Colonic mucosa (tissue), 4 donors: ENCODE data around the gene SYT8. TPM values are rescaled to one million over a fixed set of nuclear protein-coding genes. Genes with fewer than 3 reads are reported as not detected.
A peak's percentile ranks its signal among the peaks of the same experiment; 100 is the strongest.

Source experiments
- DNase-seq: peaks from one replicate; pipeline ENCODE4 v3.0.0-alpha.2; 2020
- H3K27ac ChIP-seq: fragments of 200-600 bp; one replicate; pipeline ENCODE4 v1.8.0; 2021
- H3K27me3 ChIP-seq: fragments of 200-600 bp; one replicate; pipeline ENCODE4 v1.8.0; 2021
- H3K36me3 ChIP-seq: fragments of 200-600 bp; one replicate; pipeline ENCODE4 v1.8.0; 2021
- H3K4me1 ChIP-seq: fragments of 200-600 bp; one replicate; pipeline ENCODE4 v1.8.0; 2021; ENCODE audit warnings: mild to moderate bottlenecking
- H3K4me3 ChIP-seq: fragments of 200-600 bp; one replicate; pipeline ENCODE4 v1.8.0; 2021
- H3K9ac ChIP-seq, 2 donors: one replicate each; pipeline ENCODE4 v1.7.0; 2013; ENCODE audit warnings: control low read depth in 2 of 2, low read depth in 2 of 2, low read length in 2 of 2
- H3K9me3 ChIP-seq: fragments of 200-600 bp; one replicate; pipeline ENCODE4 v1.8.0; 2021
- intact Hi-C: fragments of 100-400 bp; cut with DNase I; formaldehyde crosslinking; loops from one replicate; pipeline ENCODE4 v1.14.1; 2022
- total RNA-seq, 2 donors: library from RNA; stranded (reverse); fragmentation: NEBNext Ultra II Directional in 1 of 2; extraction: Animal tissue kit (Norgen Biotek cat#: 25700) in 1 of 2; gene quantifications; one replicate each; pipeline ENCODE4 v1.2.1, GENCODE V29; 2021
- TF ChIP-seq, protein P1 (sequence below): fragments of 200-600 bp; IDR thresholded peaks from one replicate; pipeline ENCODE4 v1.8.0; 2022; ENCODE audit warnings: antibody characterized with exemption, mild to moderate bottlenecking
- donor health status: healthy.
- donor health status: DM: no; HTN: no; CAD: no.
- donor health status: DM: no; HTN: no; CAD: no.

Gene SYT8
- total RNA-seq, 2 donors from 2014 or later, result 1.7 to 3.5 TPM

DNA sequence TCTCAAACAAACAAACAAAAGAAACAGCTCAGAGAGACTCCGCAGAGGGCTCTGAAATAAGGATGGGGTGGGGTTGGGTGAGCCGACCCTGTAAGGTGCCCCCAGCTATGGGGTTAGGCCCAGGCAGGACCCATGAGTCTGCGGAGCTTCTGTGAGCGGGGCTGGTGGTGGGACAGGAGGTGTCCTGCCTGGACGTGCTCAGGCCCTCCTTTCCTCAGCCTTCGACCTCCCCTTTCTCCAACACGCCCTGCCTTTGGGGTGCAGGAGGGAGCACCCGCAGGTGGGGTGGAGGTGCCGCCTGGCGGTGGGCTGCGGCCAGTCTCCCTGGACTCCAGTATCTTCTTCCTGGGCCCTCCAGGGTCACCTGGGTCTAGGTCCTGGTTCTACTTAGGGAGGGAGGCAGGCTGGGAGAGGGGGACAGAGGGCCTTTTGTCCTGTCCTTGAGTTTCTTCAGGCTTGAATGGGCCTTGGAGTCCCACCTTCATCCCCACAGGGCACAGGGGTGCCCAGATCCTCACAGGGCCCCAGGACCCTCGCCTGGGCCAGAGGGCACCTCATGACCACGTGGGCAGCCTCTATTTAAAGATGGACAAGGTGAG lies 44.7 kb downstream of the SYT8 start:
- TF ChIP-seq, protein P1, sequence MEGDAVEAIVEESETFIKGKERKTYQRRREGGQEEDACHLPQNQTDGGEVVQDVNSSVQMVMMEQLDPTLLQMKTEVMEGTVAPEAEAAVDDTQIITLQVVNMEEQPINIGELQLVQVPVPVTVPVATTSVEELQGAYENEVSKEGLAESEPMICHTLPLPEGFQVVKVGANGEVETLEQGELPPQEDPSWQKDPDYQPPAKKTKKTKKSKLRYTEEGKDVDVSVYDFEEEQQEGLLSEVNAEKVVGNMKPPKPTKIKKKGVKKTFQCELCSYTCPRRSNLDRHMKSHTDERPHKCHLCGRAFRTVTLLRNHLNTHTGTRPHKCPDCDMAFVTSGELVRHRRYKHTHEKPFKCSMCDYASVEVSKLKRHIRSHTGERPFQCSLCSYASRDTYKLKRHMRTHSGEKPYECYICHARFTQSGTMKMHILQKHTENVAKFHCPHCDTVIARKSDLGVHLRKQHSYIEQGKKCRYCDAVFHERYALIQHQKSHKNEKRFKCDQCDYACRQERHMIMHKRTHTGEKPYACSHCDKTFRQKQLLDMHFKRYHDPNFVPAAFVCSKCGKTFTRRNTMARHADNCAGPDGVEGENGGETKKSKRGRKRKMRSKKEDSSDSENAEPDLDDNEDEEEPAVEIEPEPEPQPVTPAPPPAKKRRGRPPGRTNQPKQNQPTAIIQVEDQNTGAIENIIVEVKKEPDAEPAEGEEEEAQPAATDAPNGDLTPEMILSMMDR, result no peak
- Histone ChIP-seq H3K36me3 (no peaks in the 10 kb centered on the region), H3K9ac (peak overlapping the region in 1 of 2 donors; percentile 19), H3K4me1 (no peaks in the 10 kb centered on the region), H3K4me3 (no peak overlapping the region), H3K27me3 (no peaks in the 10 kb centered on the region), H3K9me3 (no peaks in the 10 kb centered on the region), H3K27ac (peak overlapping the region; percentile 67)
- no peak for DNase-seq
- intact Hi-C loops, result no loop called here

DNA sequence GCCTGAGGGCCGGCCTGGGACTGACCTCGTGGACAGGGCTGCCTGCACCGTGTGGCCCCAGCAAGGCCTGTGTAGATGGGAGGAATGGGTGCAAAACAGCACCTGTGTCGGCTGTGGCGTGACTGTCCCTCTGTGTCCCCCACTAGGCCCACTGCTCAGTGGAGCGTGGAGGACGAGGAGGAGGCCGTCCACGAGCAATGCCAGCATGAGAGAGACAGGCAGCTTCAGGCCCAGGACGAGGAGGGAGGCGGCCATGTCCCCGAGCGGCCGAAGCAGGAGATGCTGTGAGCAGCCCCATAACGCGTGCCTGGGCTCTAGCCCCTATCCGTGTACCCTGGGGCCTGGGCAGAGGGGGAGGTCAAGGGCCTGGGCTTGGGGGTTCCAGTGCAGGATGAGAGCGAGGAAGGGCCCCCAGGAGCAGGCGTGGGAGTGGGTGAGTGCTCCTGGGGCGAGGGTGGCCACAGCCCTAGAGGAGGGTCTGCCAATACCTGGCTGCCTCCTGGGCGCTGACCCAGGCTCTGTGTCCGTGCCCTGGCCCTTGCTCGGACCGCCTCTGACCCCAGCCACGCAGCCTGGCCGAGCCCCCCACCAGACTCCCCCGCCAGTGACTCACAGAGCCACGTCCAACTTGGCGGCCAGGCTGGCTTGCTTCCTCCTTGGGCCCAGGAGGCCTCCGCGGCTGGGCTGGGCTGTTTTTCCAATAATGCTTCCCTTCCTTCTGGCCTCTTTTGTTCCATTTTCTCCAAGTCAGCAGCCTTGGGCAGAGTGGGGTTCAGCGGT lies 45.3 kb downstream of the SYT8 start:
- Histone ChIP-seq H3K4me1 (no peaks in the 10 kb centered on the region), H3K36me3 (no peaks in the 10 kb centered on the region), H3K9ac (peak overlapping the region; percentile 19 to 60), H3K27ac (peak overlapping the region; percentile 67), H3K9me3 (no peaks in the 10 kb centered on the region), H3K27me3 (no peaks in the 10 kb centered on the region), H3K4me3 (no peak overlapping the region)
- intact Hi-C loops, result loop anchor here (5.0 kb wide), 1 partner anchor 272 kb away; no protein-coding TSS in a partner anchor
- DNase-seq, result peak; percentile 40
- TF ChIP-seq, protein P1, result no peak

DNA sequence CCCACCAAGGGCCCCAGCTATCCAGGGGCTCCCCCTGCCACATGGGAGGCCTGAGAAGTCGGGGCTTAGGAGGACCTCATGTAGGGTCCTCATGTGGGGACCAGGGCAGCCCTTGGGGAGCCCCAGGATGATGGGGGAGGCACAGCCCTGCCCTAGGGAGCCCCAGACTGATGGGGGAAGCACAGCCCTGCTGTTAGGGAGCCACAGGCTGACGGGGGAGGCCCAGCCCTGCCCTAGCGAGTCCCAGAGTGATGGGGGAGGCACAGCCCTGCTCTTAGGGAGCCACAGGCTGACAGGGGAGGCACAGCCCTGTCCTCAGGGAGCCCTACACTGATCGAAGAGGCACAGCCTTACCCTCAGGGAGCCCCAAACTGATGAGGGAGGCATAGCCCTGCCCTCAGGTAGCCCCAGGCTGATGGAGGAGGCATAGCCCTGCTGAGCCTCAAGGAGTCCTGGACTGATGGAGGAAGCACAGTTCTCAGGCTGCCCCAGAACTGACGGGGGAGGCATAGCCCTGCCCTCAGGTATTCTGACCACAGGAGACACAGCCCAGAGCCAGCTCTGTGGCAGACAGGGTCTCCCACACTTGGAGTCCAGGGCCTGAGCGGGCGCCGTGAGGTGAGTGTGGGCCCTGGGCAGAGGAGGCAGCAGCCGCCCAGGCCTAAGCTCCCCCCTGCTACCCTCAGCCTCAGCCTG lies 46.1 kb downstream of the SYT8 start:
- H3K27ac ChIP-seq, result peak overlapping the region; percentile 67
- peak overlapping the region; percentile 16 to 60 for H3K9ac ChIP-seq
- no peaks in the 10 kb centered on the region for H3K27me3 ChIP-seq
- H3K4me1 ChIP-seq, result no peaks in the 10 kb centered on the region
- no peaks in the 10 kb centered on the region for H3K9me3 ChIP-seq
- H3K4me3 ChIP-seq, result no peak overlapping the region
- peak; percentile 14 for DNase-seq
- H3K36me3 ChIP-seq, result no peaks in the 10 kb centered on the region
- TF ChIP-seq, protein P1, result no peak
- intact Hi-C loops, result loop anchor here (5.0 kb wide), 1 partner anchor 271 kb away; no protein-coding TSS in a partner anchor

DNA sequence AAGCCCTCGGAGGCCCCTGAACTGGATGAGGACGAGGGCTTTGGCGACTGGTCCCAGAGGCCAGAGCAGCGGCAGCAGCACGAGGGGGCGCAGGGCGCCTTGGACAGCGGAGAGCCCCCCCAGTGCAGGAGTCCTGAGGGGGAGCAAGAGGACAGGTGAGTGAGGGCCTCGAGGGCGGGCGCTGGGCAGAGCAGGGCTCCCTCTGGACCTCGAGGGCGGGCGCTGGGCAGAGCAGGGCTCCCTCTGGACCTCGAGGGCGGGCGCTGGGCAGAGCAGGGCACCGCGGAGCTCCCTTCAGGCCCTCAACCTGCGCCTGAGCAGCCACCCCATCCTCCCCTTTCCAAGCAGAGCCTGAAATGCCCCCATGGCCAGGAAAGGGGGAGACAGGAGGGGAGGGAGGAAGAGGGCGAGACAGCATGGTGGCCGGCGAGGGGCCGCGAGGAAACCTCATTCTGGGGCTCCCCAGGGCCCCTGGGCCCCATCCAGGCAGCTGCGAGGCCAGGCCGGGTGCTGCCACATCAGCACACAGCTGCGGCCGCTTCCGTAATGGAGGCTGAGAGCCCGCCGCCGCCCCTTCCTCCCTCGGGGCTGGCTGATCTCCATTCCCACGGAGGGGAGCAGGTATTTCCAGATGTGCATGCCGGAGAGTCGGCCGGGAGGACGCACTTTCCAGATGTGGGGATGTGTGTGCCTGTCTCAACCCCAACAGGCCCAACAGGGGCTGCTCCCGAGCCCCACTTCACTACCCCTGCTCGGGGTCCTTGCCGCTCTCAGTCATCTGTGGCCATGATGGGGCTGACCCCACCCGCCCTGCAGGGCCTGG lies 46.9 kb downstream of the SYT8 start:
- Histone ChIP-seq H3K4me1 (no peaks in the 10 kb centered on the region), H3K27ac (peak overlapping the region; percentile 67), H3K4me3 (no peak overlapping the region)

More for the DNA sequence above, 46.9 kb downstream of the SYT8 start:
- Histone ChIP-seq H3K27me3 (no peaks in the 10 kb centered on the region), H3K9me3 (no peaks in the 10 kb centered on the region), H3K9ac (peak overlapping the region; percentile 16 to 60), H3K36me3 (no peaks in the 10 kb centered on the region)
- intact Hi-C loops, result loop anchor here (5.0 kb wide), 1 partner anchor 271 kb away; no protein-coding TSS in a partner anchor
- DNase-seq, result peak; percentile 20
- TF ChIP-seq, protein P1, result no peak
